HEK293 (cell line): ENCODE data around the gene C9orf85.

ENCODE experiments used
- CTCF ChIA-PET: fragments of 350-600 bp; formaldehyde crosslinking; extraction: SDS; loops from one replicate; lab custom pipeline; 2021; ENCODE audit warnings: antibody characterized with exemption; lab: Yijun Ruan, JAX
- POLR2A ChIA-PET: fragments of 300-600 bp; formaldehyde crosslinking; extraction: SDS; loops from one replicate; lab custom pipeline; 2020; ENCODE audit warnings: antibody characterized with exemption, inconsistent platforms; lab: Yijun Ruan, JAX
- H3K27ac ChIP-seq: fragments of 200-500 bp; sonication (Bioruptor generic); 2 replicates; pipeline ENCODE4 v1.5.1; 2014; ENCODE audit warnings: low read depth, low read length, control low read depth, inconsistent platforms; ENCODE audit errors: extremely low read depth
- H3K36me3 ChIP-seq, 2 experiments: fragments of 200-500 bp in 1 of 2; sonication (Bioruptor generic) in 1 of 2; 1 replicate in 1 of 2; 2 replicates in 1 of 2; pipeline ENCODE4 v1.5.1; 2014 to 2017; ENCODE audit warnings: inconsistent platforms in 2 of 2, low read length in 2 of 2; ENCODE audit not compliant: control insufficient read depth in 2 of 2, insufficient read depth in 1 of 2
- H3K4me1 ChIP-seq: fragments of 200-500 bp; sonication (Bioruptor generic); 2 replicates; pipeline ENCODE4 v1.5.1; 2014; ENCODE audit warnings: mild to moderate bottlenecking, low read length, inconsistent platforms; ENCODE audit not compliant: control insufficient read depth, insufficient read depth
- H3K4me3 ChIP-seq: 2 replicates; pipeline ENCODE4 v1.5.1; 2011; ENCODE audit warnings: low read depth, mild to moderate bottlenecking, control low read depth, low read length, moderate library complexity
- H3K9me3 ChIP-seq: fragments of 200-500 bp; sonication (Bioruptor generic); 2 replicates; pipeline ENCODE4 v1.5.1; 2014; ENCODE audit warnings: low read depth, low read length, inconsistent platforms; ENCODE audit not compliant: control insufficient read depth, insufficient read depth
- FEZF1 ChIP-seq: fragments of 450-650 bp; formaldehyde crosslinking; IDR thresholded peaks from 2 replicates; pipeline ENCODE4 v1.5.1; 2016; ENCODE audit warnings: missing biosample characterization, missing genetic modification characterization
- HOXD13 ChIP-seq: sonication (generic); formaldehyde crosslinking; IDR thresholded peaks from 2 replicates; pipeline ENCODE4 v1.8.0; 2022; ENCODE audit warnings: missing genetic modification reagents, borderline replicate concordance
- KLF10 ChIP-seq: fragments of 450-650 bp; IDR thresholded peaks from 2 replicates; pipeline ENCODE4 v1.5.1; 2018; ENCODE audit warnings: missing biosample characterization, mild to moderate bottlenecking, missing genetic modification characterization
- KLF7 ChIP-seq: fragments of 450-650 bp; formaldehyde crosslinking; IDR thresholded peaks from 2 replicates; pipeline ENCODE4 v1.5.1; 2016; ENCODE audit warnings: missing biosample characterization, missing genetic modification characterization, borderline replicate concordance
- TSHZ1 ChIP-seq: fragments of 450-650 bp; formaldehyde crosslinking; IDR thresholded peaks from 2 replicates; pipeline ENCODE4 v1.5.1; 2016; ENCODE audit warnings: missing biosample characterization, missing genetic modification characterization, borderline replicate concordance
- ZFP41 ChIP-seq: fragments of 450-650 bp; formaldehyde crosslinking; IDR thresholded peaks from 2 replicates; pipeline ENCODE4 v1.5.1; 2016; ENCODE audit warnings: missing biosample characterization, missing genetic modification characterization, borderline replicate concordance
- ZNF148 ChIP-seq: fragments of 450-650 bp; formaldehyde crosslinking; IDR thresholded peaks from 2 replicates; pipeline ENCODE4 v1.5.0; 2017; ENCODE audit warnings: missing biosample characterization, missing genetic modification characterization, borderline replicate concordance
- ZNF214 ChIP-seq: fragments of 450-650 bp; formaldehyde crosslinking; IDR thresholded peaks from 2 replicates; pipeline ENCODE4 v1.5.1; 2017; ENCODE audit warnings: missing biosample characterization, mild to moderate bottlenecking, missing genetic modification characterization, borderline replicate concordance
- ZNF26 ChIP-seq: fragments of 450-650 bp; formaldehyde crosslinking; IDR thresholded peaks from 2 replicates; pipeline ENCODE4 v1.5.1; 2016; ENCODE audit warnings: missing biosample characterization, missing genetic modification characterization
- ZNF302 ChIP-seq: fragments of 450-650 bp; formaldehyde crosslinking; IDR thresholded peaks from 2 replicates; pipeline ENCODE4 v1.5.1; 2016; ENCODE audit warnings: missing biosample characterization, missing genetic modification characterization, low read depth
- ZNF354C ChIP-seq: fragments of 450-650 bp; formaldehyde crosslinking; IDR thresholded peaks from 2 replicates; pipeline ENCODE4 v1.5.1; 2016; ENCODE audit warnings: missing biosample characterization, missing genetic modification characterization, low read depth, borderline replicate concordance
- ZNF433 ChIP-seq: fragments of 450-650 bp; formaldehyde crosslinking; IDR thresholded peaks from 2 replicates; pipeline ENCODE4 v1.5.1; 2016; ENCODE audit warnings: missing biosample characterization, missing genetic modification characterization, low read depth
- ZNF513 ChIP-seq: fragments of 450-650 bp; IDR thresholded peaks from 2 replicates; pipeline ENCODE4 v1.5.1; 2018; ENCODE audit warnings: missing biosample characterization, missing genetic modification characterization
- ZNF530 ChIP-seq: fragments of 450-650 bp; formaldehyde crosslinking; IDR thresholded peaks from 2 replicates; pipeline ENCODE4 v1.5.1; 2016; ENCODE audit warnings: low read depth, missing biosample characterization, missing genetic modification characterization
- ZNF548 ChIP-seq: fragments of 450-650 bp; formaldehyde crosslinking; IDR thresholded peaks from 2 replicates; pipeline ENCODE4 v1.5.1; 2016; ENCODE audit warnings: missing biosample characterization, missing genetic modification characterization
- ZNF580 ChIP-seq: fragments of 450-650 bp; formaldehyde crosslinking; IDR thresholded peaks from 2 replicates; pipeline ENCODE4 v1.5.1; 2016; ENCODE audit warnings: missing biosample characterization, missing genetic modification characterization
- ZNF621 ChIP-seq: fragments of 450-650 bp; formaldehyde crosslinking; IDR thresholded peaks from 2 replicates; pipeline ENCODE4 v1.5.1; 2017; ENCODE audit warnings: missing biosample characterization, missing genetic modification characterization
- ZNF645 ChIP-seq: fragments of 450-650 bp; formaldehyde crosslinking; IDR thresholded peaks from 2 replicates; pipeline ENCODE4; 2016; ENCODE audit warnings: missing biosample characterization, missing genetic modification characterization
- ZSCAN4 ChIP-seq: fragments of 450-650 bp; formaldehyde crosslinking; IDR thresholded peaks from 2 replicates; pipeline ENCODE4 v1.5.1; 2017; ENCODE audit warnings: missing biosample characterization, missing genetic modification characterization

Gene C9orf85

GRCh38 chr9:71915495-71915894 is 4.1 kb downstream of the C9orf85 start:
- POLR2A ChIA-PET: no interaction called here
- no peak for TF ChIP-seq ZNF354C
- TF ChIP-seq ZNF302 (tag by site-specific recombination): no peak
- no peak for TF ChIP-seq ZNF513 (tag by site-specific recombination)
- TF ChIP-seq ZFP41: no peak
- TF ChIP-seq ZNF580 (tag by site-specific recombination): no peak
- TF ChIP-seq ZNF621 (tag by site-specific recombination): no peak
- TF ChIP-seq KLF7 (tag by site-specific recombination): no peak
- TF ChIP-seq ZNF214 (tag by site-specific recombination): no peak
- no peak for TF ChIP-seq ZNF148 (tag by site-specific recombination)
- no peak for TF ChIP-seq KLF10
- TF ChIP-seq ZNF530 (tag by site-specific recombination): no peak
- TF ChIP-seq HOXD13 (CRISPR knock-in tag): no peak
- Histone ChIP-seq H3K27ac (no peak overlapping the region), H3K4me1 (no peaks in the 10 kb centered on the region; the same call in 1 of the 2 replicates), H3K9me3 (no peaks in the 10 kb centered on the region), H3K36me3 (peaks cover 0 to 4% of the 10 kb centered on the region in 2 experiments; a peak in 1 of 3 replicates), H3K4me3 (no peak overlapping the region)
- CTCF ChIA-PET: interaction anchor here (0.7 kb wide), 1 partner anchor 70 kb away, joined by 3 read pairs; no protein-coding TSS in a partner anchor

- H3K36me3 ChIP-seq: peaks cover 0 to 4% of the 10 kb centered on the region in 2 experiments; a peak in 1 of 3 replicates
- no peaks in the 10 kb centered on the region; the same call in 1 of the 2 replicates for H3K4me1 ChIP-seq
- H3K27ac ChIP-seq: no peak overlapping the region
- ChIA-PET POLR2A (no interaction called here), CTCF (interaction anchor here (0.6 kb wide), 1 partner anchor 561 kb away, joined by 3 read pairs; no protein-coding TSS in a partner anchor)
- H3K9me3 ChIP-seq: no peaks in the 10 kb centered on the region
- H3K4me3 ChIP-seq: no peak overlapping the region
- TF ChIP-seq ZNF433 (tag by site-specific recombination) (no peak), ZNF645 (tag by site-specific recombination) (no peak), ZSCAN4 (no peak), ZNF26 (tag by site-specific recombination) (no peak), FEZF1 (no peak), TSHZ1 (tag by site-specific recombination) (no peak), ZNF548 (no peak)
These were observed 5.5 kb downstream of the C9orf85 start for GRCh38 chr9:71916834-71917534.
